Measurements from ENCODE around the gene KLF13.

DNA sequence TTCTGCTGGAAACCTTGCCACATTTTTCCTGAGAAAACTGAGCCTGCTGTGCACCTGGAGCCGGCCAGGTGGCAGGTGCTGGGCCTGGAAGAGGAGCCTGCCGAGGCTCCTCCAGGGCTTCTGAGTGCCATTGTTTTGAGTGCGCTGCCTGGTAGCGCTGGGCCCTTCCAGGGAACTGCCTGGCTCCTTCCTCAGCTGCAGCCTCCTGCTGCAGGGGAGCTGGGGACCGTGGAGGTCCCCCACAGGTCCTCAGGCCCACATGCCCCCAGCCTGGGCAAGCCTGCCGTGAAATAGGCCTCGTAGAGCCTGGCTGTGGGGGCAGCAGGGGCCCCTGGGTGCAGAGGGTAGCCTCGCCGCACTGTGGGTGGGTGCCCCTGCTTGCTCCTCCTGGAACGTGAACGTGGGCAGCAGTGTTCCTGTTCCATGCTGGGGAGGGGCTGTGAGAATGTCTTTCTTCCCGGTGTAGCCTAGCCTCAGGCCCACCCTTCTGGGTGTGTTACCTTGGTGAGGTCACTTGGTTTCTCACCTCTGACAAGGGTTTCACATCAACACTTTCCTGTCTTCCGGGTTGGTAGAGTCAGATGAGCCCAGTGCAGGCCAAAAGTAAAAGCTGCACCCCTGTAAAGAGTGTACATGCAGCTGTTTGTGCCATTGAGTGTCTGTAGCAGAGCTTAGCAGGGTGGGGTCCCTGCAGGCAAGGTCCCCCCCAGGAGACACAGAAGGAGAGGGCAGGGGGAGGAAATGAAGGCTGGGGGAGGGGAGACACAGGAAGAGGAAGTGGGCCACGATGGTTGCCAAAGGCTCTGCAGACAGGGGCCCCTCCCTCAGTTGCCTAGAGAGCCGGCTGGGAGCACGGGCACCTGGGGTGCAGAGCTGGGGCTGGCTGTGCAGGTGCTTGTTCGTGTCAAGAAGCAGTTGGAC, 34.5 kb downstream of the KLF13 start:
- no peak for TF ChIP-seq POLR2AphosphoS5 (IDR thresholded peaks at IDR 0.05; ENCODE audit: low read depth, low read length)
- no peak for TF ChIP-seq CTCF (IDR thresholded peaks at IDR 0.05)
